ENCODE measurements around the gene KDM2A.

KDM2A gene

DNA sequence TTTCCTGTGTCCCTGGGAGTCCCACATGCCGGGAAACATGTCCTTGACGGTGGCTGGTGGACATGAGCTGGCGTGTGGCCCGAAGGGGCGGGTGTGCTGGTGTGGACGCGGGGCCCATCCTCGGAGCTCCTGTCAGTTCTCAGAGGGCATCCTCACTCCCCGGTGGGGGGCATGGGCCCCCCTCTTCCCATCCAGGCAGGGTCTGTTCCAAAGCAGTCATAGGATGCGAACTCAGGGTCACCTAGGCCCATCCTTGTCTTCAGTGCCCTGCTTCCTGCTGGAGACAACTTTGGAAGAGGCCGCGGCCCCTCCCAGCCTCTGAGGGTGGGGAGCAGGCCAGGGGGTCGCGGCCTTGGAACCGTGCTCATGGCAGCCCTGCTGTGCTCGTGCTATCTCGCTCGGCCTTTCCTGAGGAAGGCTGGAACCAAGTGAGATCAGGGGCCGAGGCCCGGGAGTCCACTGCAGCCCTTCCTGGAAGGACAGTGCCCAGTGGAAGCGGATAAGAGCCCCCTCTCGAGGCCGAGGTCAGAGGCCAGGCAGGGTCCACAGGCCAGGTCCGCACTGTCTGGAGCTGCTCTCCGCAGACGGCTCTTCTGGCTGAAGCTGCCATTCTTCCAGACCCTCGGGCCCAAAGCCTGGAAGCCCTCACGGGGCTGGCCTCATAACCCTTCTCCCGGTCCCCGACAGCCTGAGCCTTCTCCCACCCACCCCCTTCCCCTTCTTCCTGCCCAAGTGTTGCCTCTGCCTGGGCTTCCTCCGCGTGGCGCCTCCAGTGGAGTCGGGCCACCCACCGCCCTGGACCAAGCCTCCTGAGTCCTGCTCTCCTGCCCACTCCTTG lies 155.9 kb downstream of the KDM2A start:
- DNase-seq, result no peak

DNA sequence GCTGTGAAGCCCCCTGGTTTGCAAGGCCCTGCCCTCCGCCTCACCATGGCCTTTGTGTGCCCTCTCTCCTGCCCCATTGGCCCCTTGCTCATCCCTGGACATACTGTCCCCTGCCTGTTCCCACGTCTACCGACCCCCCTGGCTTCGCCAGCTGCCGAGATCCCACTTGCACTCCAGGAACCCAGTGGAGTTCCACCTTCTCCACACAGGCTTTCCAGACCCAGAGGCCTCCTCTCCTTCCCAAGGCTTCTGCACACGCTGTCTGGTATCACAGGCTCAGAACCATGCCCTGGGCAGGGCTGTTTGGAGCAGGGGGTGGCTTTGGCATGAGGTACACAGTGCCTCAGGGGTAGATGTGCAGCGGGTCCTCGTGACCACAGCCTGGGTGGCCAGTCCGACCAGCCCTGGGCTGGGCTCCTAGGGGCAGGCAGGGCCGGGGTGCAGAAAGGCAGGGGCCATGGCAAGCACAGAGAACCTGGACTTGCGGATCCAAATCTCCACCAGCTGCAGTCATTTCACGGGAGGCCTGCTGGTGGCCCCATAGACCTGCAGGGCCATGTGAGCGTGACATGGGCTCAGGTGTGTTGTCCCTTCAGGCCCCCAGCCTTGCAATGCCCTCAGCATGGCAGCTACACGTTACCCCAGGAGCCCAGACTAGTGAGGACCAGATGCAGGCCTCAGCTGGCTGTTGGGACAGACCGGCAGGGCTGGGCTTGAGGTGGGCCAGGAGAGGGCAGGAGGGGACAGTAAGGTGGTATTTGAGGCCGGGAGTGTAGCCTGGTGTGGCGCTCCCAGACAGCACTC lies 156.7 kb downstream of the KDM2A start:
- DNase-seq, result no peak

DNA sequence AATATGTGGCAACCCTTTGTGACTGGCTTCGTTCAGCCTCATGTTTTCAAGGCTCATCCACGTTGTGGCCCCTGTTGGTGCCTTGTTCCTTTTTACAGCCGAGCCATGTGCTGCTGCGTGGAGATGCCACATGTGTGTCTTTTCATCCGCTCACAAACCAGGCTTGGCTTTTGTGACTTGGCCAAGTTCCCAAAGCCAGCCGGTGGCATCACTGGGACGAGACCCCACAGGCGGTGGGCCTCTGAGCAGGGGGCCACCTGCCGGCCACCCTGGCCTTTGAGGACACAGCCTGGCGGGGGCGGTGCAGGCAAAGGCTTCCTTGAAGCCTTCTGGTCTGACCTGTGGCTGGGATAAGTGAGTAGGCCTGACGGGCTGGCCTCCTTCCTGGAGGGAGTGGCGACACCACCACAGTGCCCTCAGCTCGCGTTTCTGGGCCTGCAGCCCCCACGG lies 157.7 kb downstream of the KDM2A start:
- peak; percentile 77 for DNase-seq

DNA sequence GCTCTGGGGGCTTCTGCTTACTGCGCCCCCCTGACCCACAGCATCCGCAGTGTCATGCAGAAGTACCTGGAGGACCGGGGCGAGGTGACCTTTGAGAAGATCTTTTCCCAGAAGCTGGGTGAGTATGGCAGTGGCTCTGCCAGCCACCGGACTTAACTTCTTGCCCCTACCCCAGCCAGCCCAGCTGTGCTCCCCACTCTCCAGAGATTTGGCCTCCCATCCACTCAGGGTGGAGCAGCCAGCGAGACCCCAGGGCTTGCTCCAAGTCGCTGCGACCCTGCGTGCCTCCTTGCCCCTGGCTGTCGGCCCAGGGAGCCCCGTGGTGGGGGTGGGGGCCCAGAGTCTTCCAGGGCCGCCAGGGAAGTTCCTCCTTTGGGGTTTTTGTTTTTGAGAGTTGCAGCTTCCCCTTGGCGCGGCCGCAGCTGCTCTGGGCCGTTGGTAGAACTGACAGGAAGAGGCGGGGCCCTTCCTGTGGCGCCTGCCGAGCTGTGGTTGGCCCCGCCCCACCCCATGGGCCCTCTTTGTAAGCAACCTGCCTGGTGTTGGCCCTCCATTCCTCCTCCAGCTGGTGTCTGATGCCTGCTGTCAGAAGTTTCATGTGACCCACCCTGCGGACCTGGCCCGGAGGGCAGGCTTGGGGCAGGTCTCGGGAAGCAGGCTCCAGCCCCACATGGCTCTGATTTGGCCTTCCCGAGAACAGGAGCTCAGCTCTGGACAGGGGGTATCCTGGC lies 158.3 kb downstream of the KDM2A start:
- DNase-seq, result peak; percentile 89

DNA sequence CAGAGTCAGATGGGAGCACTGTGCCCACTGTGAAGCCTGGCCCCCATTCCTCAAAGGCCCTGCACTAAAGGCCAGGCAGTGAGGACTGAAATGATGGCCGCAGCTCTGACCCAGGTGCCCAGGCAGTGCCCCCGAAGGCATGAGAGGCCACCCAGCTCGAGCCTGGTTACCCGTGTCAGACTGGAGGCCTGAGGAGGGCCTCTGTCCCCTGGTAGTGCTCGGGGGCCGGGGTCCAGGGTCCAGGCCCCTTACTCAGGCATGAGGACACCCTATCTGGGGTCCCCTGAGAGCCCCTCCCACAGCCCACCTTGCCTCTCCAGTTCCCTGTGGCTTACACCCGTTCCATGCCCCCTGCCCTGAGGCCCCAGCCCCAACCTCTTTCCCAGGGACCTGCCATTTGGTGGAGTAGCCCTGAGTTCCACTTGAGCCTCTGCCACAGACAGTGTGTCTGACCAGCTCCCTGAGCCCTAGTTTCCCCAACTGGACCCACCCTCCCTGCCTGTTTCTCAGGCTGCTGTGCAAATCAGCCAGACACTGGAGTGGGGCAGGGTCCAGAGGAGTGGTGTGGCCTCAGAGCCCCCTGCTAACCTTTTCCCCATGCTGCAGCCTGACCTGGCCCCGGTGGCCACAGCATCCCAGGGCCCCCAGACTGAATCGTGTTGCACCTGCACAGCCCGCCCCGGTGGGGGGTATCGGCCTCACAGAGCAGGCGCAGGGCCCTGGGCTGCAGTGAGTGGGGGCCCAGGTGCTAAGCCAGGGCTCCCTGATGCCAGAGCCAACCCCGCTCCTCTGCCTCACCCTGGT lies 159.3 kb downstream of the KDM2A start:
- no peak for DNase-seq

DNA sequence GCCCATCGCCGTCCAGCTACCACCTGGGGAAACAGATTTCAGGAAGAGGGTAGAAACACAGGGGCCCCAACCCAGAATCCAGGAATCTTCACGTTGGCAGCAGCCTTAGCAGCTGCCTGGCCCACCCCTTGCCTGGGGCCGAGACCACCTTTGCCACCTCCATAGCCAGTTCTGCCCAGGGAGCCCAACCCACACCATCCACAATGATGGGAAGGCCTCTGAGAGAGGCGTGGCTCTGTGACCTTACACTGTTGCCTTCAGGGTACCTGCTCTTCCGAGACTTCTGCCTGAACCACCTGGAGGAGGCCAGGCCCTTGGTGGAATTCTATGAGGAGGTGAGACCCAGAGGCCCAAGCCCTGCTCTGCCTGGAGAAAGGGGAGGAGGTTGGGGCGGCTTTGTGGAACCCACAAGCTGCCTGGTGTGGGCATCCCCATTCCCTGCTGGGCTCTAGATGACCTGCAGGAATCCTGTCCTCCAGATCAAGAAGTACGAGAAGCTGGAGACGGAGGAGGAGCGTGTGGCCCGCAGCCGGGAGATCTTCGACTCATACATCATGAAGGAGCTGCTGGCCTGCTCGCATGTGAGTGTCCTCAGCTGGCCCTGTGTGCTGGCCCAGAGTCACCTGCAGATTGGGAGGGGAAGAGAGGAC lies 160.0 kb downstream of the KDM2A start:
- DNase-seq, result no peak

DNA sequence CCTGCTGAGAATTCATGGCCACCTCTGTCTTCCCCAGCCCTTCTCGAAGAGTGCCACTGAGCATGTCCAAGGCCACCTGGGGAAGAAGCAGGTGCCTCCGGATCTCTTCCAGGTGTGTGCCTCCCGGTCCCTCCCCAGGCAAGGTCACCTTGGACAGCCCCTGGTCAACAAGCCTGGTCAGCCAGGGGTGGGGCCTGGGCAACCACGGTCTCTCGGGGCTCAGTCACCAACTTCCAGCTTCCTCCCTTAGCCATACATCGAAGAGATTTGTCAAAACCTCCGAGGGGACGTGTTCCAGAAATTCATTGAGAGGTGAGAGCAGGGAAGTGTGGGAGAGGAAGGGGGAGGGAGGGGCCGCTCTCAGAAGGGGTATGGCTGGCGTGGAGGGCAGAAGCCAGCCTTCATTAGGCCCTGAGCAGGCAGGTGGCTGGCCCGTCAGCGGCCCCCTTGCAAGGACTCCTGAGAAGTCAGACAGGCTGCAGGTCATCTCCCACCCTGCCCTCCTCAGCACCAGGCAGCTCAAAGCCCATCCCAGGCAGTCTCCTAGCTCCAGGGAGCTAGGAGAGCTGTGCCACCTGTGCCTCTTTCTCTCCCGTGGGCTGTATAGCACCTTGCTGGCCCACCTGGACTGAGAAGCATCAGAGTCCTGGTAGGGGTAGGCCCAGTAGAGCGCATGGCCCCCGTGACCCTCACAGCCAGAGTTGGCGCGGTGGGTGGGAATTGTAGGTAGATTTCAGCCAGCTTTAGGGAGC lies 160.7 kb downstream of the KDM2A start:
- no peak for DNase-seq

DNA sequence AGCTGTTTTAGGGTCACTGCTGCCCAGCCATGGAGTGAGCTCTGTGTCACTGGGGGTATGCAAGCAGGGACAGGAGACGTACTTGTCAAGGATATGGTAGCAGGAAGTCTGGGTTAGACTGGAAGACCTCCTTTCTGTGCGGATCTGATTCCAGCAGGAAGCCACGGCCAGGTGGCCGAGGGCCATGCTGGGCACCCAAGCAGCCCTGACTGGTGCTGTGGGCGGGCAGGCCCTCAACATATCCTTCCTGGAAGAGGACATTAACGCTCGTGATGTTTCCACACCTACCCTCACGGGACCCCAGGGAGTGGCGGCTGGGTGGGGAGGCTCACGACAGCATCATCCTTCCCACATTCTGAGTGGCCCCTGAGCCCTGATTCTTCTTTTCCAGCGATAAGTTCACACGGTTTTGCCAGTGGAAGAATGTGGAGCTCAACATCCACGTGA lies 161.3 kb downstream of the KDM2A start:
- DNase-seq, result no peak

DNA sequence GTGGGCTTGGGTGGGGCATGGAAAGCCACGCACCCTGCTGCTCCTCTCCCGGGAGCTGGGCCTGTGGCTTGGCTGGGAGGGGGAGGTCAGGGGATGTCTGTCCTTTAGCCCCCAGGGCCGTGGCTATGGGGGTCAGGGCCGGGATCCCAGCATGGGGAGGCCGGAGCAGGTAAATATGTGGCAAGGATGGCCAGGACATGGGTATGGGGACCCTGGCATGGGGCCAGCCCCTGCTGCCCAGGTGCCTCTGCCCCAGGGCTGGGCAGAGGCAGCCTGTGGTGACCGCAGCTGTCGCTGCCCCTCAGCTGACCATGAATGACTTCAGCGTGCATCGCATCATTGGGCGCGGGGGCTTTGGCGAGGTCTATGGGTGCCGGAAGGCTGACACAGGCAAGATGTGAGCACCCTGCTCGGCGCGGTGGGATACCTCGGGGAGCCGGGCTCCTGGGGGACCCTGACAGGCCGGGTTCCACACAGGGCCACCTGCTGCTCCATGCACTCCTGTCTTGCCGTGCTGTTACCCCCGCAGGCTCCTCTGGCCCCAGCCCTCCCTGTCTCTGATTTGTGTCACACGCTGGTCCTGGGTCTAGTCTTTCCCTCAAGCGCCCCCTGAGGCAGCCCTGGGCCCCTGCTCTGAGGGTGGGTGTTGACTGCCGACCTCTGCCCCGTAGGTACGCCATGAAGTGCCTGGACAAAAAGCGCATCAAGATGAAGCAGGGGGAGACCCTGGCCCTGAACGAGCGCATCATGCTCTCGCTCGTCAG lies 161.9 kb downstream of the KDM2A start:
- DNase-seq, result no peak

DNA sequence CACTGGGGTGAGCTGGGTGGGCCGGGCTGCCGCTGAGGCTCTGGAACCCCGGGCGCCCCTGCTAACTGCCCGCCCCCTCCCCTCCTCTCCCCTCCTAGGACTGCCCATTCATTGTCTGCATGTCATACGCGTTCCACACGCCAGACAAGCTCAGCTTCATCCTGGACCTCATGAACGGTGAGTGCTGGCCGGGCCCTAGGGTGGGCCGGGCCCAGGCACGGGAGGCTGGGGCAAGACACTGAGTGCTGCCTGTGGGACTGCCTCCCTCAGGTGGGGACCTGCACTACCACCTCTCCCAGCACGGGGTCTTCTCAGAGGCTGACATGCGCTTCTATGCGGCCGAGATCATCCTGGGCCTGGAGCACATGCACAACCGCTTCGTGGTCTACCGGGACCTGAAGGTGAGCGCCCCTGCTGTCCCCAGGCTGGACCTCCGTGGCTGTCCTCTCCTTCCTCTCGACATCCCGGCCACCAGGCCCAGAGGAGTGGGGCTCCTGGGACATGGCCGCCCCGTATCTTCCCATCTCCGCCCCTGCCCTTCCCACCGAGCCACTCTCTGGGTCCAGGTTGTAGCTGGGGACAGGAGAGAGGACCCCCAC lies 162.6 kb downstream of the KDM2A start:
- no peak for DNase-seq

DNA sequence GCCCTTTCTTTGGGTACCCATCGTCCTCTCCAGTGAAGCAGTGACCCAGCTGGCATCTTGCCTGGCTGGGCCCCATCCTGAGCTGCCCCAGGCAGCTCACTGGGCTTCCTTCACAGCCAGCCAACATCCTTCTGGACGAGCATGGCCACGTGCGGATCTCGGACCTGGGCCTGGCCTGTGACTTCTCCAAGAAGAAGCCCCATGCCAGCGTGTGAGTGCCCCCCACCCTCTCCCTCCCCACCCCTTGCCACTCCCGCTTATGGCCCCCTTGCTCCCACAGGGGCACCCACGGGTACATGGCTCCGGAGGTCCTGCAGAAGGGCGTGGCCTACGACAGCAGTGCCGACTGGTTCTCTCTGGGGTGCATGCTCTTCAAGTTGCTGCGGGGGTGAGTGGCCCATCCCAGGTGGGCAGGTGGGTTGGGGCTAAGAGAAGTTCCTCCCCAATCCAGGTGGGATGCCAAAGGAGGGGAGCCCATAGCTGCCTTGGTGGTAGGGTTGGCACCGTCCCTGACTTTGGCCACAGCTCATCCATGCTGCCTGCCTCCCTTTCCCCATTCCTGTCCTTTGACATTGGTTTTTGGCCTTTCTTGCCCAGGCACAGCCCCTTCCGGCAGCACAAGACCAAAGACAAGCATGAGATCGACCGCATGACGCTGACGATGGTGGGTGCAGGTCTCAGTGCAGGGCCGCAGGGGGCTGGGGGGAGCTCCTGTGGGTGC lies 163.3 kb downstream of the KDM2A start:
- DNase-seq, result no peak

DNA sequence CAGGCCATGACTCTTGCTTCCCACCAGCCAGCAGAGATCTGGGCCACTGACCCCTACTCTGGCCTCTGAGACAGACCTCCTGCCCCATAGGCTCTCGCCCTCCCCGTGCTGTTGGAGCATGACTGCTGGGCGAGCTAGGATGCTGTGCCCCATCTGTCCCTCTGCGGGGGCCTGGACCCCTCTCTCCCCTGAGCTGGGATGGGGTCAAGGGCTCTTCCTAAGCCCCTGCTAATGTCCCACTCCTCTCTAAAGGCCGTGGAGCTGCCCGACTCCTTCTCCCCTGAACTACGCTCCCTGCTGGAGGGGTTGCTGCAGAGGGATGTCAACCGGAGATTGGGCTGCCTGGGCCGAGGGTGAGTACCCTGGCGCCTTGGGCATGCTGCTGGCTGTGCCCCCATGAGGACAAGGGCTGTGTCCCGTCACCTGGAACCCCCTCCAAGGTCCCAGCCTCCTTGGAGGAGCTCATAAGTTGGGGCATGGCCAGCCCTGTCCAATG lies 163.9 kb downstream of the KDM2A start:
- no peak for DNase-seq

DNA sequence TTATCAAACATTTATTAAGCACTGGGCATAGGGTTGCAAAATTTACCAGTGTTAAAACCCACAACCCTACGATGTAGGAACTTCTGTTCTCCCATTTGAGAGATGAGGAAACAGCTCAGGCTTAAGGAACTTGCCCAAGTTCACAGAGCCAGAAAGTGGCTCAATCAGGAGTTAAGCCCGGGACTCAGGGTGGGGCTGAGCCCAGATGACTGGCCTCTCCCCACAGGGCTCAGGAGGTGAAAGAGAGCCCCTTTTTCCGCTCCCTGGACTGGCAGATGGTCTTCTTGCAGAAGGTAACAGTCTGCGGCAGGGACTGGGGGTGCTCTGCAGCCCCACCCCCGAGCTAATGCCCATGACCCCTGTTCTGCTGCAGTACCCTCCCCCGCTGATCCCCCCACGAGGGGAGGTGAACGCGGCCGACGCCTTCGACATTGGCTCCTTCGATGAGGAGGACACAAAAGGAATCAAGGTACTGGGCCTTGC lies 164.5 kb downstream of the KDM2A start:
- no peak for DNase-seq

DNA sequence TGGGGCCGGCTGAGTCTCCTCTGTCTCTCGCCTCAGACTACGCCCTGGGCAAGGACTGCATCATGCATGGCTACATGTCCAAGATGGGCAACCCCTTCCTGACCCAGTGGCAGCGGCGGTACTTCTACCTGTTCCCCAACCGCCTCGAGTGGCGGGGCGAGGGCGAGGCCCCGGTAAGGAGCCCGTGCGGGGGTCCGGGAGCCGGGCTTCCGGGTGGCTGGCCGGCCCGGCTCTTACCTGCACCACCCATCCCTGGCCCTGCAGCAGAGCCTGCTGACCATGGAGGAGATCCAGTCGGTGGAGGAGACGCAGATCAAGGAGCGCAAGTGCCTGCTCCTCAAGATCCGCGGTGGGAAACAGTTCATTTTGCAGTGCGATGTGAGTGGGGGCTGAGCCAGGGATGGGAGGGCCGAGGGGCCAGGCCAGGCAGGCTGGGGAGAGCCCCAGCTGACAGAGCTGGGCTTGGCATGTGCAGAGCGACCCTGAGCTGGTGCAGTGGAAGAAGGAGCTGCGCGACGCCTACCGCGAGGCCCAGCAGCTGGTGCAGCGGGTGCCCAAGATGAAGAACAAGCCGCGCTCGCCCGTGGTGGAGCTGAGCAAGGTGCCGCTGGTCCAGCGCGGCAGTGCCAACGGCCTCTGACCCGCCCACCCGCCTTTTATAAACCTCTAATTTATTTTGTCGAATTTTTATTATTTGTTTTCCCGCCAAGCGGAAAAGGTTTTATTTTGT lies 165.9 kb downstream of the KDM2A start:
- no peak for DNase-seq

DNA sequence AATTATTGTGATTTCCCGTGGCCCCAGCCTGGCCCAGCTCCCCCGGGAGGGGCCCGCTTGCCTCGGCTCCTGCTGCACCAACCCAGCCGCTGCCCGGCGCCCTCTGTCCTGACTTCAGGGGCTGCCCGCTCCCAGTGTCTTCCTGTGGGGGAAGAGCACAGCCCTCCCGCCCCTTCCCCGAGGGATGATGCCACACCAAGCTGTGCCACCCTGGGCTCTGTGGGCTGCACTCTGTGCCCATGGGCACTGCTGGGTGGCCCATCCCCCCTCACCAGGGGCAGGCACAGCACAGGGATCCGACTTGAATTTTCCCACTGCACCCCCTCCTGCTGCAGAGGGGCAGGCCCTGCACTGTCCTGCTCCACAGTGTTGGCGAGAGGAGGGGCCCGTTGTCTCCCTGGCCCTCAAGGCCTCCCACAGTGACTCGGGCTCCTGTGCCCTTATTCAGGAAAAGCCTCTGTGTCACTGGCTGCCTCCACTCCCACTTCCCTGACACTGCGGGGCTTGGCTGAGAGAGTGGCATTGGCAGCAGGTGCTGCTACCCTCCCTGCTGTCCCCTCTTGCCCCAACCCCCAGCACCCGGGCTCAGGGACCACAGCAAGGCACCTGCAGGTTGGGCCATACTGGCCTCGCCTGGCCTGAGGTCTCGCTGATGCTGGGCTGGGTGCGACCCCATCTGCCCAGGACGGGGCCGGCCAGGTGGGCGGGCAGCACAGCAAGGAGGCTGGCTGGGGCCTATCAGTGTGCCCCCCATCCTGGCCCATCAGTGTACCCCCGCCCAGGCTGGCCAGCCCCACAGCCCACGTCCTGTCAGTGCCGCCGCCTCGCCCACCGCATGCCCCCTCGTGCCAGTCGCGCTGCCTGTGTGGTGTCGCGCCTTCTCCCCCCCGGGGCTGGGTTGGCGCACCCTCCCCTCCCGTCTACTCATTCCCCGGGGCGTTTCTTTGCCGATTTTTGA lies 166.8 kb downstream of the KDM2A start:
- no peak for DNase-seq

DNA sequence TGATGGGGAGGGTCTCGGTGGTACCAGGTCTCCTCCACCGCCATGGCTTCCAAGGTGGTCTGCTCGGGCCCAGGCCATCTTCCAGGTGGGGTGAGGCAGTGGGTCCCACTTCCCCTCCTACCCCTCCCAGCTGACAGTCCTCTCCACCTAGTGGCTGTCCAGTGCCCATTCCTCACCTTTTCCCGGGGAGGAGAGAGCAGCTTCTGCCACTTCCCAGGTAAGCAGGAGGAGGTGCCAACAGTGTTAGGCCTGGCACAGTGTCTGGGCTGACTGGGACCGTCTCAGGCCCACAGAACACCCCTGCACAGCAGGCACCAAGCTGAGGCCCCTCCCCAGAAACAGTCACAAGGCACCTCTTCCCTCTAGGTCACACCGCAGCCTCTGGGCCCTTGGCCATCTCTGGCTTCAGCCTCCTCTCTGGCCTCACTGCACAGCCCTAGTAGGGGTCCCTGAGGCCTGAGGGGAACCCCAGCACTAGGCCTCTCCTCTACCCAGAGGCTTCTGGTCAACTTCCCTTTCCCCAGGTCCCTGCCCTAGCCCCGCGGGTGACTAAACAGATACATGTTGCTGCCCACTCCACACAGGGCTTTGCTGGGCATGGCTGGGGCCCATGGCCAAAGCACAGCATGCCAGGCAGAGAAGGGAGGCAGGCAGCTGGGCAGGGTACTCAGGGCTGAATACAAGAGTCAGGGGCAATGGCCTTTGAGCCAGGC lies 167.7 kb downstream of the KDM2A start:
- no peak for DNase-seq

All from stimulated activated CD8-positive, alpha-beta memory T cell treated with anti-CD3 and anti-CD28 coated beads, Interleukin-4, amount 100 ng/mL, for 48 hours (primary cell).